ENCODE data around the gene KIRREL3.

DNA sequence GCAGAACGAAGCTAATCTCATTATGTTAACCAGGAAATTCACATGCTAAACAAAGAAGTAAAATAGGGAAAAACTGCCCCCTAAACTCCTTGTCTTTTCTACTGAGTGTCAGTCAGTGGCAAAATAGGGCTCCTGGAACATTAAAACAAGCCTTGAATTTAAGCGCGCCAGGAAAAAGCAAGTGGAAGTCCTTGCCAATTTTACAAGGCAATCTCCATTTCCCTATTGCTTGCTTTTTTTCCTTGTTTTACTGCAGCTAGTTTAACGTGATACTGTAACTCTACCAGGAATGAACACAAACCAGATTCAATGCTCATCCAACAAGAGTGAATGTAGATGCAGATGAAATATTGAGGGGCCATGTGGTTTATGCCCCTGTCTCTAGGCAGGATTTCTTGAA is 28.1 kb upstream of the KIRREL3 start:
- no peak for TF ChIP-seq FOS (IDR thresholded peaks at IDR 0.05; ENCODE audit: borderline replicate concordance, insufficient read depth, low read length)
- TF ChIP-seq, protein P1, sequence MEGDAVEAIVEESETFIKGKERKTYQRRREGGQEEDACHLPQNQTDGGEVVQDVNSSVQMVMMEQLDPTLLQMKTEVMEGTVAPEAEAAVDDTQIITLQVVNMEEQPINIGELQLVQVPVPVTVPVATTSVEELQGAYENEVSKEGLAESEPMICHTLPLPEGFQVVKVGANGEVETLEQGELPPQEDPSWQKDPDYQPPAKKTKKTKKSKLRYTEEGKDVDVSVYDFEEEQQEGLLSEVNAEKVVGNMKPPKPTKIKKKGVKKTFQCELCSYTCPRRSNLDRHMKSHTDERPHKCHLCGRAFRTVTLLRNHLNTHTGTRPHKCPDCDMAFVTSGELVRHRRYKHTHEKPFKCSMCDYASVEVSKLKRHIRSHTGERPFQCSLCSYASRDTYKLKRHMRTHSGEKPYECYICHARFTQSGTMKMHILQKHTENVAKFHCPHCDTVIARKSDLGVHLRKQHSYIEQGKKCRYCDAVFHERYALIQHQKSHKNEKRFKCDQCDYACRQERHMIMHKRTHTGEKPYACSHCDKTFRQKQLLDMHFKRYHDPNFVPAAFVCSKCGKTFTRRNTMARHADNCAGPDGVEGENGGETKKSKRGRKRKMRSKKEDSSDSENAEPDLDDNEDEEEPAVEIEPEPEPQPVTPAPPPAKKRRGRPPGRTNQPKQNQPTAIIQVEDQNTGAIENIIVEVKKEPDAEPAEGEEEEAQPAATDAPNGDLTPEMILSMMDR (IDR thresholded peaks at IDR 0.05; ENCODE audit: extremely low read depth in 1 of 2, insufficient read depth in 1 of 2, low read depth in 1 of 2, low read length in 2 of 2): no peak

All from endothelial cell of umbilical vein (primary cell).